VCaP (cell line): Measurements from ENCODE around the gene SDK1.

Experiments used
- H3K27ac ChIP-seq: fragments of 450-650 bp; 2 replicates; pipeline ENCODE4 v1.5.1; 2017
- TF ChIP-seq, protein P1 (sequence below): fragments of 450-650 bp; conservative IDR thresholded peaks from 2 replicates; pipeline ENCODE4 v1.5.1; 2017; ENCODE audit warnings: mild to moderate bottlenecking, moderate library complexity

SDK1 gene

DNA sequence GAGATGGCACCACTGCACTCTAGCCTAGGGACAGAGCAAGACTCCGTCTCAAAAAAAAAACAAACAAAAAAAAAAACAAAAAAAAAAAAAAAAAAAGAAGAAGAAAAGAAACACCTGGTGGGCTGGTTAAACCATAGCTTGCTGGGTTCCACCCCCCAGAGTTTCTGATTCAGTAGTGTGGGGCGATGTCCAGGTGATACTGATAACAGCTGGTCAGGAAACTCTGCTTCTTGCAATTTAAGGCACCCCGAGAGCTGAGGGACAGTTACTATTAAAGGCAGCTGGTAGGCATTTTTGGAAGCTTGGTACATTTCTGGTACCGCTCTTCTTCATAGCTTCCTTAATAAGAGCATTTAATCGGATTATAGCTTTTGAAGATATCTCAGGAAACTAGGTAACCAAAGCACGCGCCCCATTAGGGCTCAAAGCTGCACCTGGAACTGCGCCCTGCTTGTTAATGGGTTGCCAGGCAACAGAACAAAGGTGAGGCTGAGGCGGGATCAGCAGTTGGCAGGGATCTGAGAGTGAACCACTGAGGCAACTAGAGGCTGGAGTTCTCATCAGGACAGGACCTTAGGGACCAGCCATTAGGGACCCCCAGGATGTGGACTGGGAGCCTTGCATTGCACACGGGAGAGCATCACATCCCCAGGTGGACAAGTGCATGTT, 6.5 kb upstream of the SDK1 start:
- no peak overlapping the region for H3K27ac ChIP-seq
- TF ChIP-seq, protein P1, sequence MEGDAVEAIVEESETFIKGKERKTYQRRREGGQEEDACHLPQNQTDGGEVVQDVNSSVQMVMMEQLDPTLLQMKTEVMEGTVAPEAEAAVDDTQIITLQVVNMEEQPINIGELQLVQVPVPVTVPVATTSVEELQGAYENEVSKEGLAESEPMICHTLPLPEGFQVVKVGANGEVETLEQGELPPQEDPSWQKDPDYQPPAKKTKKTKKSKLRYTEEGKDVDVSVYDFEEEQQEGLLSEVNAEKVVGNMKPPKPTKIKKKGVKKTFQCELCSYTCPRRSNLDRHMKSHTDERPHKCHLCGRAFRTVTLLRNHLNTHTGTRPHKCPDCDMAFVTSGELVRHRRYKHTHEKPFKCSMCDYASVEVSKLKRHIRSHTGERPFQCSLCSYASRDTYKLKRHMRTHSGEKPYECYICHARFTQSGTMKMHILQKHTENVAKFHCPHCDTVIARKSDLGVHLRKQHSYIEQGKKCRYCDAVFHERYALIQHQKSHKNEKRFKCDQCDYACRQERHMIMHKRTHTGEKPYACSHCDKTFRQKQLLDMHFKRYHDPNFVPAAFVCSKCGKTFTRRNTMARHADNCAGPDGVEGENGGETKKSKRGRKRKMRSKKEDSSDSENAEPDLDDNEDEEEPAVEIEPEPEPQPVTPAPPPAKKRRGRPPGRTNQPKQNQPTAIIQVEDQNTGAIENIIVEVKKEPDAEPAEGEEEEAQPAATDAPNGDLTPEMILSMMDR = no peak

- H3K27ac ChIP-seq = no peak overlapping the region
- TF ChIP-seq, protein P1 = no peak
These were observed 3.8 kb upstream of the SDK1 start for GRCh38 chr7:3297105-3297819.

- TF ChIP-seq, protein P1 = no peak
- H3K27ac ChIP-seq = peak overlapping the region; percentile 63; the same call in 1 of the 2 replicates
These were observed 816 bp upstream of the SDK1 start for GRCh38 chr7:3300221-3300650.

GRCh38 chr7:3301449-3301731, 338 bp downstream of the SDK1 start:
- H3K27ac ChIP-seq = peak overlapping the region; percentile 63; the same call in 1 of the 2 replicates
- TF ChIP-seq, protein P1 = no peak

- peak overlapping the region; percentile 63 for H3K27ac ChIP-seq
- TF ChIP-seq, protein P1 = peak; percentile 61
These were observed 973 bp downstream of the SDK1 start for GRCh38 chr7:3301831-3302618.

- TF ChIP-seq, protein P1 = no peak
- H3K27ac ChIP-seq = peak overlapping the region; percentile 63
These were observed 1.7 kb downstream of the SDK1 start for GRCh38 chr7:3302681-3303320.

DNA sequence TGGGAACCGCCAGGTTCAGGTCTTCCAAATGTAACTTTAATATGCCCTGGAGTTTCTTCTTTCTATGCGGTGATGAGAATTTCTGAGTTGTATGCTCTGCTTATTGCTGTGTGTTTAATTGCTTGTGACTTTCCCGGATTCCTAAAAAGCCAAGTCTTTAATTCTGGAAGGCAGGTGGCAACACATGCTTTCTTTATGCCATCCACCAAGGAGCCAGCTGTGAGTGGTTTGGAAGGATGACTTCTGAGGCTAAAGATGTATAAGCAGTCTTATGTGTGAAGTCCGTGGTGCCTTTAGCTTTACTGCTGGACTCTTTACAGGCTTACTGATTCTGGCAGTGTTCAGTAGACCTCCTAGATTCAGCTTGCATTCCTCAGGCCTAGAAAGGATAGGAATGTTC, 3.1 kb downstream of the SDK1 start:
- TF ChIP-seq, protein P1 = no peak
- no peak overlapping the region for H3K27ac ChIP-seq
